Hepatocyte (in vitro differentiated cells): ENCODE results near the gene PTPRK.

Experiments
- EZH2 ChIP-seq: fragments of 200-600 bp; sonication (generic); IDR thresholded peaks from 2 replicates; pipeline ENCODE4 v1.6.1; 2016; ENCODE audit warnings: antibody characterized with exemption, mild to moderate bottlenecking, borderline replicate concordance
- EZH2phosphoT487 ChIP-seq: fragments of 200-600 bp; sonication (generic); IDR thresholded peaks from one replicate; pipeline ENCODE4 v1.6.1; 2018; ENCODE audit warnings: antibody characterized with exemption, mild to moderate bottlenecking, low read depth, moderate library complexity; ENCODE audit not compliant: unreplicated experiment, severe bottlenecking
- TF ChIP-seq, protein P1 (sequence below): fragments of 200-600 bp; sonication (generic); IDR thresholded peaks from 2 replicates; pipeline ENCODE4 v1.5.1; 2016; ENCODE audit warnings: antibody characterized with exemption, mild to moderate bottlenecking; ENCODE audit not compliant: poor library complexity

DNA sequence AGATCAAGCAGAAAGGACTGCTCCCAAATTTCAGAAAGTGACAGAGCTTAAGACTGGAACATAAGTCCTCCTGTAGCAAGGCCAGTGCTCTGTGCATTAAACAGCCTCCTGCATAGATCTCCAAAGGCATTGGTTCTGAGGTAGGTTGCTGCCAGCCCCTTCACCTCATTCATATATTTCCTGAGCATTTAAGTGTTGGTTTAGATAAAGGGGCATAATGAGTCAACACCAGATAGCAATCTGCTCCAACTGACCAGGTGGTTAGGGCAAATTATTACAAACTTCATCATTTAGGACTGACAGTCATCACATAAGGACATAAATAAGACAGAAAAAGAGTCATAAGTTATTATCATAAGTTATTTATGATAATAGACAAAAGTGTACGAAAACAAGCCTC lies 10.7 kb downstream of the PTPRK start:
- TF ChIP-seq, protein P1, sequence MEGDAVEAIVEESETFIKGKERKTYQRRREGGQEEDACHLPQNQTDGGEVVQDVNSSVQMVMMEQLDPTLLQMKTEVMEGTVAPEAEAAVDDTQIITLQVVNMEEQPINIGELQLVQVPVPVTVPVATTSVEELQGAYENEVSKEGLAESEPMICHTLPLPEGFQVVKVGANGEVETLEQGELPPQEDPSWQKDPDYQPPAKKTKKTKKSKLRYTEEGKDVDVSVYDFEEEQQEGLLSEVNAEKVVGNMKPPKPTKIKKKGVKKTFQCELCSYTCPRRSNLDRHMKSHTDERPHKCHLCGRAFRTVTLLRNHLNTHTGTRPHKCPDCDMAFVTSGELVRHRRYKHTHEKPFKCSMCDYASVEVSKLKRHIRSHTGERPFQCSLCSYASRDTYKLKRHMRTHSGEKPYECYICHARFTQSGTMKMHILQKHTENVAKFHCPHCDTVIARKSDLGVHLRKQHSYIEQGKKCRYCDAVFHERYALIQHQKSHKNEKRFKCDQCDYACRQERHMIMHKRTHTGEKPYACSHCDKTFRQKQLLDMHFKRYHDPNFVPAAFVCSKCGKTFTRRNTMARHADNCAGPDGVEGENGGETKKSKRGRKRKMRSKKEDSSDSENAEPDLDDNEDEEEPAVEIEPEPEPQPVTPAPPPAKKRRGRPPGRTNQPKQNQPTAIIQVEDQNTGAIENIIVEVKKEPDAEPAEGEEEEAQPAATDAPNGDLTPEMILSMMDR, result no peak
- no peak for TF ChIP-seq EZH2
- no peak for TF ChIP-seq EZH2phosphoT487
